ENCODE data around the gene OR10D3.
"Not testable (repeated sequence)": the region's sequence is repeated elsewhere in the genome, so short reads cannot be mapped to it uniquely, and the experiment has no call there.

The OR10D3 gene

GRCh38 chr11:124195189-124195734 is 12.1 kb downstream of the OR10D3 start:
- DNase-seq: peak; percentile 14

GRCh38 chr11:124197999-124198398 is 14.9 kb downstream of the OR10D3 start:
- DNase-seq: no peak

GRCh38 chr11:124198897-124199296 is 15.8 kb downstream of the OR10D3 start:
- no peak for DNase-seq

GRCh38 chr11:124199702-124200101 is 16.6 kb downstream of the OR10D3 start:
- no peak for DNase-seq

DNA sequence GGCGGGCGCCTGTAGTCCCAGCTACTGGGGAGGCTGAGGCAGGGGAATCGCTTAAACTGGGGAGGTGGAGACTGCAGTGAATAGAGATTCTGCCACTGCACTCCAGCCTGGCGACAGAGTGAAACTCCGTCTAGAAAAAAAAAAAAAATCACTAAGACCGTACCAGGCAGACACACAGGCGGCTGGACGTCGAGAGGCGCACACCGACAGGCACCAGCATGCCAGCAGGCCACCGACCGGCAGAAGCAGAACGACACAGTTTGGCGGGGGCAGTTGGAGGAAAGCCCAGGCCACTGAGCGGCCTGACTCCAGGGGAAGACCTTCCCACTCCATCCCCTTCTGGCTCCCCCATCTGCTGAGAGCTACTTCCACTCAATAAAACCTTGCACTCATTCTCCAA is 17.5 kb downstream of the OR10D3 start:
- DNase-seq: no peak

- no peak for DNase-seq
Measured at GRCh38 chr11:124202951-124203350, 19.8 kb downstream of the OR10D3 start.

- no peak for DNase-seq
Measured at GRCh38 chr11:124204008-124204407, 20.9 kb downstream of the OR10D3 start.

GRCh38 chr11:124207102-124207792 is 24.1 kb downstream of the OR10D3 start:
- no peak for DNase-seq

DNA sequence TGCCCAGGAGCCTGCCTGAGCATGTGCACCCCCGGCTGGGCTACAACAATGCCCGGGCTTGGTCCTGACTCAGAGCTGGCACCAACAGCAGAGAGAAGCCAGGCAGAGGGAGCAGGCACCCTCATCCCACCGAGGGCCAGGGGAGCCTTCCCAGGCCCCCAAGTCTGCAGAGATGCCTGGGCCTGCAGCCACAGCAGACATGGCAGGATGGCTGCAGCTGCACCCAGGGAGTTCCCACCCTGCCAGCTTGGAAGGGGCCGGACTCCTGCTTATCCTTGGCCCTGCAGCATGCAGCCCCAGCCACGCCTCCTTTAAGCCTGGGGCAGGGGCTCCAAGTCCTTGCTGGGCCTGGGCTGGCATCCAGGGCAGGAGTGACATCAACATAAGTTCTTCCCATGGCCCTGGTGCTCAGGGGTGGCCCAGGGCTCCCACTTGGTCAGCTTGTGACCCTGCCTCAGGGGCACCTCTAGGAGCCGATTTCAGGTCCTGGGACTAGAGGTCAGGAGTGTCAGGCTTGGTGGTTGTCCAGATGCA is 26.7 kb downstream of the OR10D3 start:
- no peak for DNase-seq

GRCh38 chr11:124210421-124210820 is 27.3 kb downstream of the OR10D3 start:
- DNase-seq: no peak

GRCh38 chr11:124211321-124211720 is 28.2 kb downstream of the OR10D3 start:
- no peak for DNase-seq

DNA sequence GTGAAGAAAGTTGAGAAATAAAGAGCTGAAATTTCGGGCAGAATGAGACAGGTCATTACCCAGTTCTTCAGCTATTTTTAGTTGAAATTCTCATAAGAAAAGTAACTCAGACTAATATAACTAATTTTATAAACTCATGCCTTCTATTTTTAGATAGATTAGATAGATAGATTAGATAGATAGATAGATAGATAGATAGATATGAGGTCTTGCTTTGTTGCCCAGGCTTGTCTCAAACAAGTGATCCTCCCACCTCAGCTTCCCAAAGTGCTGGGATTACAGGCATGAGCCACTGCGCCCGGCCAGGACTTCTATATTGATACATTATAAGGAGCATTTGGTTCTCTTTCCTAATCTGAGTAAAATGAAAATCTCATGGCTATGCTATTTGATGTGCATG is 30.9 kb downstream of the OR10D3 start:
- DNase-seq: no peak

- no peak for DNase-seq
Measured at GRCh38 chr11:124219126-124219525, 36.0 kb downstream of the OR10D3 start.

GRCh38 chr11:124222407-124222806 is 39.3 kb downstream of the OR10D3 start:
- no peak for DNase-seq

DNA sequence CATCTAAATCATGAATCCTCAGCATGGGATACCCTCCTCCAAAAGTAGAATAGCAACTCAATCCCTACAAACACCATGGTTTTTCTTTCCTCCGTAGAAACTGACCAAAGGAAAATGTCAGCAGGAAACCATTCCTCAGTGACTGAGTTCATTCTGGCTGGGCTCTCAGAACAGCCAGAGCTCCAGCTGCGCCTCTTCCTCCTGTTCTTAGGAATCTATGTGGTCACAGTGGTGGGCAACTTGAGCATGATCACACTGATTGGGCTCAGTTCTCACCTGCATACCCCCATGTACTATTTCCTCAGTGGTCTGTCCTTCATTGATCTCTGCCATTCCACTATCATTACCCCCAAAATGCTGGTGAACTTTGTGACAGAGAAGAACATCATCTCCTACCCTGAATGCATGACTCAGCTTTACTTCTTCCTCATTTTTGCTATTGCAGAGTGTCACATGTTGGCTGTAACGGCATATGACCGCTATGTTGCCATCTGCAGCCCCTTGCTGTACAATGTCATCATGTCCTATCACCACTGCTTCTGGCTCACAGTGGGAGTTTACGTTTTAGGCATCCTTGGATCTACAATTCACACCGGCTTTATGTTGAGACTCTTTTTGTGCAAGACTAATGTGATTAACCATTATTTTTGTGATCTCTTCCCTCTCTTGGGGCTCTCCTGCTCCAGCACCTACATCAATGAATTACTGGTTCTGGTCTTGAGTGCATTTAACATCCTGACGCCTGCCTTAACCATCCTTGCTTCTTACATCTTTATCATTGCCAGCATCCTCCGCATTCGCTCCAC is 41.7 kb downstream of the OR10D3 start:
- DNase-seq: not testable (repeated sequence)

DNA sequence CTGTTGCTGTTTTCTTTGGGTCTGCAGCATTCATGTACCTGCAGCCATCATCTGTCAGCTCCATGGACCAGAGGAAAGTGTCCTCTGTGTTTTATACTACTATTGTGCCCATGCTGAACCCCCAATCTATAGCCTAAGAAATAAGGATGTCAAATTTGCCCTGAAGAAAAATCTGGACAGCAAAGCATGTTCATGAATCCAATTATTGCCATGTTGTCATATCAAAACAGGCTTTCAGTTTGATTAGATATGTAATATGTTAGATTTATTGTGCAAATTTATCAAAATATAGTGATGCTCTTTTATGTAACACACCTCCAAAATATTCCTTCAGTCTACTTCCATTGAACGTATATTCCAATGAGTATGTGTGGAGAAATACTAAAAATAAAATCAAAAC is 42.3 kb downstream of the OR10D3 start:
- no peak for DNase-seq

DNA sequence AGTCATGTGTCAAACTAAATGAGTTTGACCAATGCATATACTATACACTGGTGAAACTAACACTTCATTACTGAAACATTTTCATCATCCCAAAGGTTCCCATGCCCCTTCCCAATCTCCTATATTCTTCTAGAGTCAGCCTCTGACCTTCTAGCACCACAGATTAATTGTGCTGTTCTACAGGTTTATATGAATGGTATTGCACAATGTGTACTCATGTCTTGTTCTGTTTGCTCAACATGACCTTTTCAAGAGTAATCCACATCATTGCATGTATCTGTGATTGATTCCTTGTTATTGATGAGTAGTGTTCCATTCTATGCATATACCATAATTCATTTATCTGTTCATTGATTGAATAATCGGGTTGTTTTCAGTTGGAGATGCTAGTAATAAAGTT is 50.2 kb downstream of the OR10D3 start:
- DNase-seq: no peak

Data from activated T-cell treated with anti-CD3 and anti-CD28 coated beads for 4 hours (primary cell).